Measurements from ENCODE around the gene SNED1. TPM values are rescaled to one million over a fixed set of nuclear protein-coding genes. Genes with fewer than 3 reads are reported as not detected.

SNED1 gene
- total RNA-seq, 1 donor from 2014 or later, result 0.26 TPM

GRCh38 chr2:241131531-241131930, 133.1 kb downstream of the SNED1 start:
- DNase-seq (ENCODE audit: low read depth), result no peak
- Histone ChIP-seq H3K4me3 (ENCODE audit: low read depth, low read length) (no peak overlapping the region), H3K36me3 (ENCODE audit: control insufficient read depth, insufficient read depth, low read length) (no peaks in the 10 kb centered on the region), H3K27me3 (ENCODE audit: control insufficient read depth, insufficient read depth, low read length) (no peaks in the 10 kb centered on the region)
- FAIRE-seq, result no peak
- no peak for TF ChIP-seq CTCF (IDR thresholded peaks at IDR 0.05; ENCODE audit: insufficient read depth, low read length, severe bottlenecking)

- no peaks in the 10 kb centered on the region for H3K36me3 ChIP-seq (ENCODE audit: control insufficient read depth, insufficient read depth, low read length)
- no peak for DNase-seq (ENCODE audit: low read depth)
- FAIRE-seq, result no peak
- no peak overlapping the region for H3K4me3 ChIP-seq (ENCODE audit: low read depth, low read length)
- H3K27me3 ChIP-seq (ENCODE audit: control insufficient read depth, insufficient read depth, low read length), result no peaks in the 10 kb centered on the region
- no peak for TF ChIP-seq CTCF (IDR thresholded peaks at IDR 0.05; ENCODE audit: insufficient read depth, low read length, severe bottlenecking)
These were observed 134.4 kb downstream of the SNED1 start for GRCh38 chr2:241132538-241133435.

- DNase-seq (ENCODE audit: low read depth) (no peak), FAIRE-seq (no peak)
- no peak for TF ChIP-seq CTCF (IDR thresholded peaks at IDR 0.05; ENCODE audit: insufficient read depth, low read length, severe bottlenecking)
- Histone ChIP-seq H3K4me3 (ENCODE audit: low read depth, low read length) (no peak overlapping the region), H3K27me3 (ENCODE audit: control insufficient read depth, insufficient read depth, low read length) (no peaks in the 10 kb centered on the region), H3K36me3 (ENCODE audit: control insufficient read depth, insufficient read depth, low read length) (peaks cover 1% of the 10 kb centered on the region)
These were observed 135.0 kb downstream of the SNED1 start for GRCh38 chr2:241133436-241133820.

- no peak for TF ChIP-seq CTCF (IDR thresholded peaks at IDR 0.05; ENCODE audit: insufficient read depth, low read length, severe bottlenecking)
- DNase-seq (ENCODE audit: low read depth) (no peak), FAIRE-seq (no peak)
- Histone ChIP-seq H3K36me3 (ENCODE audit: control insufficient read depth, insufficient read depth, low read length) (peaks cover 1% of the 10 kb centered on the region), H3K27me3 (ENCODE audit: control insufficient read depth, insufficient read depth, low read length) (no peaks in the 10 kb centered on the region), H3K4me3 (ENCODE audit: low read depth, low read length) (no peak overlapping the region)
These were observed 136.3 kb downstream of the SNED1 start for GRCh38 chr2:241134711-241135110.

- TF ChIP-seq CTCF (IDR thresholded peaks at IDR 0.05; ENCODE audit: insufficient read depth, low read length, severe bottlenecking), result no peak
- no peak overlapping the region for H3K4me3 ChIP-seq (ENCODE audit: low read depth, low read length)
- peaks cover 1% of the 10 kb centered on the region for H3K36me3 ChIP-seq (ENCODE audit: control insufficient read depth, insufficient read depth, low read length)
- H3K27me3 ChIP-seq (ENCODE audit: control insufficient read depth, insufficient read depth, low read length), result no peaks in the 10 kb centered on the region
- FAIRE-seq (no peak), DNase-seq (ENCODE audit: low read depth) (no peak)
These were observed 137.3 kb downstream of the SNED1 start for GRCh38 chr2:241135737-241136136.
